Measurements from ENCODE around the gene NIPAL3.

NIPAL3 gene

DNA sequence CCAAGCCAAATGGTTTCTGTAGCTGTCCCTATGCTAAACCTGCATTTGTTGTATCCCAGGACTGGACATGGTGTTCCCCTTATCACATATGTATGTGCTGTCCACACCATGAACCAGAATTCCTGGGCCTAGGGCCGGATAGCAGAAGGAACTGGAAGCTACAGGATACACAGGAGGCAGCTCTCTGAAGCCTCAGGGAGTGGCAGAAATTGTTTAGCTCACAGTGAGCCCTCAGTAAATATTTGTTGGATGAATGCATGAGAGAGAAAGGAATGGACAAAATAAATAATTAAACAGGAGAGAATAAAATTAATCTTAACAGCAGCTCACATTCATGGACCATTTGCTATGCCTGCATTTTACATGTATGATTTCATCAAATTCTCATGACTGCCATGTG, 2.1 kb downstream of the NIPAL3 start:
- Histone ChIP-seq H3K27me3 (ENCODE audit: control insufficient read depth, insufficient read depth, low read length) (no peaks in the 10 kb centered on the region), H2AFZ (no peak overlapping the region), H3K9ac (no peak overlapping the region), H3K9me3 (ENCODE audit: control insufficient read depth, low read length) (no peaks in the 10 kb centered on the region), H3K4me2 (ENCODE audit: low read length) (no peak overlapping the region), H3K79me2 (peaks cover 2% of the 10 kb centered on the region), H3K4me1 (peaks cover 8% of the 10 kb centered on the region), H3K27ac (no peak overlapping the region), H3K4me3 (ENCODE audit: low read depth, low read length) (no peak overlapping the region), H3K36me3 (ENCODE audit: control insufficient read depth, insufficient read depth, low read length) (no peaks in the 10 kb centered on the region)
- TF ChIP-seq, protein P1, sequence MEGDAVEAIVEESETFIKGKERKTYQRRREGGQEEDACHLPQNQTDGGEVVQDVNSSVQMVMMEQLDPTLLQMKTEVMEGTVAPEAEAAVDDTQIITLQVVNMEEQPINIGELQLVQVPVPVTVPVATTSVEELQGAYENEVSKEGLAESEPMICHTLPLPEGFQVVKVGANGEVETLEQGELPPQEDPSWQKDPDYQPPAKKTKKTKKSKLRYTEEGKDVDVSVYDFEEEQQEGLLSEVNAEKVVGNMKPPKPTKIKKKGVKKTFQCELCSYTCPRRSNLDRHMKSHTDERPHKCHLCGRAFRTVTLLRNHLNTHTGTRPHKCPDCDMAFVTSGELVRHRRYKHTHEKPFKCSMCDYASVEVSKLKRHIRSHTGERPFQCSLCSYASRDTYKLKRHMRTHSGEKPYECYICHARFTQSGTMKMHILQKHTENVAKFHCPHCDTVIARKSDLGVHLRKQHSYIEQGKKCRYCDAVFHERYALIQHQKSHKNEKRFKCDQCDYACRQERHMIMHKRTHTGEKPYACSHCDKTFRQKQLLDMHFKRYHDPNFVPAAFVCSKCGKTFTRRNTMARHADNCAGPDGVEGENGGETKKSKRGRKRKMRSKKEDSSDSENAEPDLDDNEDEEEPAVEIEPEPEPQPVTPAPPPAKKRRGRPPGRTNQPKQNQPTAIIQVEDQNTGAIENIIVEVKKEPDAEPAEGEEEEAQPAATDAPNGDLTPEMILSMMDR (IDR thresholded peaks at IDR 0.05): no peak

DNA sequence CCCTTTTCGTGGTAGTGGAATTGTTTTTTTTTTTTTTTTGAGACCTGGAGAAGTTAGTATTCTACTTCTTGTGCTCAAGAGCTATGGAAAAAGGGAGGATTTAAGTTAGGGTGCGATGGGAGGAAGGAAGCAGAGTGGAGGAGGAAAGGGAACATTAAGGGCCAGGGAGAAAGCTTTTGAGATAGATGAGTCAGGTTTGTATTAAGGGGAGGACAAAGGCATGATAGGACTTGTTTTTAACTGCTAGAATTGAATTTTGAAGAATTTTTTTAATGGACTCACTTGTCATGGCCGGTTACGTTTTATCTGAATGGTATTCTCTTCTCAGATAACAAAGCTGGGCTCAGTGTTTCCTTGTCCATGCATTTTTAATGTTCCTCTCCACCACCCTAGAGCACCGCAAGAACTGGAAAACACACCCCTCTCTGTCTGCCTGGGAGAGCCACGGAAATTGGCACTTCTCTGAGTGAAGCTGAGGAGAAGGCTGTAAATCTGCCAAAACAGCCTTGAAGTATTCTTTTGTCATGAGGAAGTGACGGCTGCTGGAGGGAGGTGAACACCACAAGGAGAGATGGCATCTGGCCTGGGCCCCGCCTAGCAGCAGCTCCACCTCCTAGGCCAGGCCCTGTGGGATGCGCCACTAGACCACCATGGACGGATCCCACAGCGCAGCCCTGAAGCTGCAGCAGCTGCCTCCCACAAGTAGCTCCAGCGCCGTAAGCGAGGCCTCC, 3.5 kb downstream of the NIPAL3 start:
- no peaks in the 10 kb centered on the region for H3K36me3 ChIP-seq (ENCODE audit: control insufficient read depth, insufficient read depth, low read length)
- H3K79me2 ChIP-seq: peaks cover 2% of the 10 kb centered on the region
- H3K9ac ChIP-seq: no peak overlapping the region
- no peaks in the 10 kb centered on the region for H3K27me3 ChIP-seq (ENCODE audit: control insufficient read depth, insufficient read depth, low read length)
- H3K9me3 ChIP-seq (ENCODE audit: control insufficient read depth, low read length): no peaks in the 10 kb centered on the region
- H3K4me3 ChIP-seq (ENCODE audit: low read depth, low read length): no peak overlapping the region
- H3K4me1 ChIP-seq: peaks cover 8% of the 10 kb centered on the region
- TF ChIP-seq, protein P1 (IDR thresholded peaks at IDR 0.05): no peak
- no peak overlapping the region for H3K4me2 ChIP-seq (ENCODE audit: low read length)
- no peak overlapping the region for H3K27ac ChIP-seq
- H2AFZ ChIP-seq: no peak overlapping the region

DNA sequence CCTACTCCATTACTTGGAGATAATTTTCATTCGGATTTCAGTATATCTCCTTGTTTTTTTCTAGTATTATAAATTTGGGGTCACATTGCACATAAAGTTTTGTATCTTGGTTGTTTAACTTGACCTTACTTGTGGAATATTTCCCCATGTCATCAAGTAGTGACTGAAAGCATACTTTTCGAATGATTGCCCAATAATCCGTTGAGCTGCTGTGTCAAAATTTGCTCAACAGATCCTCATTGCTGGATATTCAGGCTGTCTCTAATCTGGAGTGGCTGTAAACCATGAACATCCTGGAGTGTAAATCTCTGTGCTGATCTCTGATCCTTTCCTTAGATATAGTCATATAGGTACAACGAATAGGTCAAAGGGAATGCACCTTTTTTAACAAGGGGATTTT, 4.9 kb downstream of the NIPAL3 start:
- Histone ChIP-seq H3K9ac (no peak overlapping the region), H3K27ac (no peak overlapping the region), H3K4me1 (peaks cover 8% of the 10 kb centered on the region), H3K27me3 (ENCODE audit: control insufficient read depth, insufficient read depth, low read length) (no peaks in the 10 kb centered on the region), H3K9me3 (ENCODE audit: control insufficient read depth, low read length) (no peaks in the 10 kb centered on the region), H2AFZ (no peak overlapping the region), H3K79me2 (peaks cover 2% of the 10 kb centered on the region), H3K4me3 (ENCODE audit: low read depth, low read length) (no peak overlapping the region), H3K4me2 (ENCODE audit: low read length) (no peak overlapping the region), H3K36me3 (ENCODE audit: control insufficient read depth, insufficient read depth, low read length) (no peaks in the 10 kb centered on the region)
- TF ChIP-seq, protein P1 (IDR thresholded peaks at IDR 0.05): no peak

GRCh38 chr1:24421502-24421901, 5.9 kb downstream of the NIPAL3 start:
- no peaks in the 10 kb centered on the region for H3K9me3 ChIP-seq (ENCODE audit: control insufficient read depth, low read length)
- H2AFZ ChIP-seq: no peak overlapping the region
- H3K27ac ChIP-seq: no peak overlapping the region

More at GRCh38 chr1:24421502-24421901, 5.9 kb downstream of the NIPAL3 start:
- H3K27me3 ChIP-seq (ENCODE audit: control insufficient read depth, insufficient read depth, low read length): no peaks in the 10 kb centered on the region
- H3K4me2 ChIP-seq (ENCODE audit: low read length): no peak overlapping the region
- peaks cover 2% of the 10 kb centered on the region for H3K79me2 ChIP-seq
- peaks cover 5% of the 10 kb centered on the region for H3K4me1 ChIP-seq
- H3K36me3 ChIP-seq (ENCODE audit: control insufficient read depth, insufficient read depth, low read length): no peaks in the 10 kb centered on the region
- TF ChIP-seq, protein P1 (IDR thresholded peaks at IDR 0.05): no peak
- H3K9ac ChIP-seq: no peak overlapping the region
- H3K4me3 ChIP-seq (ENCODE audit: low read depth, low read length): no peak overlapping the region

Data from parathyroid adenoma (tissue), 2 donors.